Activated T-helper 1 cell treated with anti-CD3 and anti-CD28 coated beads, Interleukin-12 subunit alpha, Interleukin-12 subunit beta, Interleukin-2, Interleukin-4 antibody, amounts not matched to agents 30 ng/mL and 10 ng/mL and 1 ng/mL, durations not matched to agents 14 hours and 24 hours and 36 hours (primary cell): ENCODE results near the gene FOXL2NB. TPM values are rescaled to one million over a fixed set of nuclear protein-coding genes. Genes with fewer than 3 reads are reported as not detected.

ENCODE experiments used
- total RNA-seq: library from RNA; stranded (reverse); gene quantifications from 2 replicates; pipeline ENCODE4 v1.2.3, GENCODE V29; 2022

FOXL2NB gene
- total RNA-seq, 1 donor from 2014 or later = not detected

Other genes starting within 250 kb of the FOXL2NB start
- gene PIK3CB, start 112.3 kb upstream of the FOXL2NB start, total RNA-seq = 19.3 and 22.0 TPM in 2 replicates
- gene FOXL2, start 80 bp upstream of the FOXL2NB start, total RNA-seq = not detected in 2 replicates
- gene PRR23A, start 59.1 kb downstream of the FOXL2NB start, total RNA-seq = not detected in 2 replicates
- gene PRR23B, start 73.7 kb downstream of the FOXL2NB start, total RNA-seq = not detected in 2 replicates
- gene PRR23C, start 97.7 kb downstream of the FOXL2NB start, total RNA-seq = not detected in 2 replicates